Ramos (cell line): ENCODE data around the gene KCNN3.
"Not testable (repeated sequence)": the region's sequence is repeated elsewhere in the genome, so short reads cannot be mapped to it uniquely, and the experiment has no call there.

Experiments
- in situ Hi-C: fragments of 300-500 bp; cut with MboI; formaldehyde crosslinking; loops from one replicate; pipeline ENCODE4 v1.14.3; 2022; ENCODE audit warnings: low sequenced_read_pairs; ENCODE audit not compliant: unreplicated experiment

The KCNN3 gene

DNA sequence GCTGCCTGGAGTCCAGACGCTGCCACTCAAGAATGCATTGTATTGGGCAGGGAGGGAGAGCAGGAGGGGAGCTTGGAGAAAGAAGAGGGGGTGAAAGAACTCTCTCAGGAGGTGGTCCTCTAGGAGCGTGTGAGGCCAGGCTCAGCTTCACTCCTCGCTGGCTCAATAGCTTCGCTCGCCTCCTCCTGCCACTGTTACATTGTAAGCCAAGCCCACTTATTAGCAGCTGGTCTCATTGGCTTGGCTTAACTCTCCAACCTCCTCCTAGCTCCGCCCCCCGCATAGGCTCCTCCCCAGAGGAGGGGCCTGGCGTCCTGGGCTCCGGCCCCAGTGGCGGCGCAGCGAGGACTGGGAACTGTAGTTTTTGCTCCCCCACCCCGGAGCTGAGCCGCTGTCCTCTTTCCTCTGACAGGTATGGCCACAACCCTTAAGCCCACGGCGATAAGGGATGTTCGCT lies at the start of gene KCNN3:
KCNN3 (minus strand) TSS at position 167 of the 457 bp plus-strand sequence. CDS start 317 bp downstream, outside the sequence.
- in situ Hi-C loops = loop anchor here (25.0 kb wide), 1 partner anchor 1617 kb away; no protein-coding TSS in a partner anchor

DNA sequence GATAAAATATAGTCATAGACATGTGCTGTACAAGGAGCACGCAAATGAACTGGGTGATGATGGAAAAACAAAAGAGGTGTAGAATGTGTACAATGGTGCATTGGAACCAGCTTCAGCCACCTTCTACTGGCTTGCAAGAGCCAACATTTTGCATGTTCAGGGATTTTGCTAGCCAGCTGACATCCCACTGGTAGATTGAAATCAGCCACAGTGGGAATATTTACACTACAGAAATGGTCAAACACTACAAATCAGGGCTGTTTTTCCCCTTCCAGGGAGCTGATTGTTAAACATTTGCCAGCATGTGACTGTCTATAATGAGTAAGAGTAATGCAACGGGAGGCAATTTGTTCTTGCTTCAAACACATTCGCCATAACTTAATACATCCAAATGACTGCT lies 43.2 kb upstream of the KCNN3 start:
- in situ Hi-C loops = no loop called here

- in situ Hi-C loops = no loop called here
Measured at GRCh38 chr1:154912755-154913154, 42.7 kb upstream of the KCNN3 start.

DNA sequence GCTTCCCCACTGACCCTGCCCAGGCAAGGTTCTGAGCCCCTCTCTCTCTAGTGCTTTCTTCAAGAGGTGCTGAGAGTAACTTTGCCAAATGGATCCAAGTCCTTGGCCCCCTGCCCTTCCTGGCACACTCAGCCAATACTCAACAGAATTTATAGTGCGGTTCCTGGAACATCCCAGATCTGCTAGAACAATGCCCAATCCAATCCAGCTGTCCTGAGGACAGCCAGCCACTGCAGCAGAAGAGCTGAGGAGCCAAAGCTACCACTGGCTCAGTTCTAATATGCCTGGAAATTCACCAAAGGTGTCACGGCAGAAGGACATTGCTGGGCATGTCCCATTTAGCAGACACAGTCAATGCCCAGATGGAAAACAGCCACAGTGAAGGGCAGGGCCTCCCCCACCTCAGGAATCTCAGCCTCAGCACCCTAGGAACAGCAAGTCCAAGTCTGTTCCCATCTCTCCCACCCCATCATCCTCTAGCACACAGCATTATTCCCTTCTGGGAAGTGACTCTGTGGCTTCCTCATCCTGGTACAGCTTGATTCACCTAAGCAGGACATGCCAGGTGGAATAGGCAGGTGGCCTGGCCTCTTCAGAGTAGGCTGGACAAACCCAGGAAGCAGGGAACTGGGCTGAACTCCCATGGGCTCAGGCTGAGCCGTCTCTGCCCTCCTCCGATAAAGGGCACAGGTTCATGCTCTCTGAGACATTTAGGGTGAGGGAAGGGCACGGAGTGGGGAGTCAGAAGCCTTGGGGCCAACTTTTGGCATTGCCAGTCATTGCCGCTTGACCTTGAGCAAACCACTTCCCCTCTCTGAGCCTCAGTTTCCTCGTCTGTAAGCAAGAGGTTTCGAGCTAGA lies 41.8 kb upstream of the KCNN3 start:
- in situ Hi-C loops = no loop called here

GRCh38 chr1:154910851-154911250 lies 40.8 kb upstream of the KCNN3 start:
- in situ Hi-C loops = no loop called here

DNA sequence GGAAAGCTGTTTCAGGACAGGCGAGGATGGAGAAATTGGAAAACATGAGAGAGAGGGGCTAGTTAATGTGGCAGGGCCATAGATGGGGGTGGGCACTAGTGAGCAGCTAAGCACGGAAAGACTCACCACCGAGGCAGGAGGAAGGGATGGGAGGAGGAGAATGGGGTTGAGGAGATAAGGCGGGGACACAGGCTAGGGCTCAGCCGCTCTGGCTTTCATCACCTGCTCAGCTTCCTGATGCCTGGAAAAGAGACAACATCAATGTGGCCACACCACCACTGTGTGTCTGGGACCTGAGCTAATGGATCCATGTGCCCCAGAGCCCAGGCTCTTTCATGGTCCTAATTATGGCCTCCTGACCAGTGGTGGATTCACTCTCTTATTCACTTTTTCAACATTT lies 38.9 kb upstream of the KCNN3 start:
- in situ Hi-C loops = no loop called here

DNA sequence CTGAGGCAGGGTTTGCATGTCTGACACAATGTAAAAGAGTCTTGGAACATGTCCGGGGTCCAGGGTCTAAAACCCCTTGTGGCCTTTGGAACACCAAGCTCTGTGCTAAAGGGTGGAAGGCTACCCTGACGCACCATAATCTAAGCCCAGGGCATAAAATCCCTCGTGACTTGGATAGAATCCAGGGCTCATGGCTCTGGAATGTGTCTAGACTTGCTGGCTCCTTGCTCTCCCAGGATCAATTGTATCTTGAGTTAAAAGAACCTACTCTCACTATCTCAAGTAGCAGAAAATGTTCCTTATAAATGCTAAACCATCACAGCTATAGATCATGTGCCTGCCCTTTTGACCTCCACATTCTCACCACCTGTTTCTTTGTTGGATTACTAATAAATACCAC lies 38.0 kb upstream of the KCNN3 start:
- in situ Hi-C loops = not testable (repeated sequence)

DNA sequence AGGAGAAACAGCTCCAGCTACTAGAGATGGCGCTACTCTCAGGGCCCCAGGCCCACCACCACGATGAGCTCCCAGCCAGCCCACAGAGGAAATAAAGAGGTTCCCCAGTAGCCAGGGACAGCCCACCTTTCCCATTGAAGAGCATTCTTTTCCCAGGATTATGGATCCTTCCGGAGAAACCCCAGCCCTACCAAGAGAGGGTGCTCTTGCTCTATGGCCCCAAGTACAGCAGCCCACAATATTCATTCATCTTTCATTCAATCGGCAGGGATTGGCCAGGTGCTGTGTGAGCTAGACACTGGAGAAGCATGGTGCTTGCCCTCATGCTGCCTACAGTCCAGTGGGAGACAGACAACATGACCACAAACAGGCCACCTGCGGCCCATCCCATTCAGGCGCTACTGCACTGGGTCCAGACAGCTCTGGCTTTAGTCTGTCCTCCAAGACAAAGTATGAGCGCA lies 36.6 kb upstream of the KCNN3 start:
- in situ Hi-C loops = no loop called here

DNA sequence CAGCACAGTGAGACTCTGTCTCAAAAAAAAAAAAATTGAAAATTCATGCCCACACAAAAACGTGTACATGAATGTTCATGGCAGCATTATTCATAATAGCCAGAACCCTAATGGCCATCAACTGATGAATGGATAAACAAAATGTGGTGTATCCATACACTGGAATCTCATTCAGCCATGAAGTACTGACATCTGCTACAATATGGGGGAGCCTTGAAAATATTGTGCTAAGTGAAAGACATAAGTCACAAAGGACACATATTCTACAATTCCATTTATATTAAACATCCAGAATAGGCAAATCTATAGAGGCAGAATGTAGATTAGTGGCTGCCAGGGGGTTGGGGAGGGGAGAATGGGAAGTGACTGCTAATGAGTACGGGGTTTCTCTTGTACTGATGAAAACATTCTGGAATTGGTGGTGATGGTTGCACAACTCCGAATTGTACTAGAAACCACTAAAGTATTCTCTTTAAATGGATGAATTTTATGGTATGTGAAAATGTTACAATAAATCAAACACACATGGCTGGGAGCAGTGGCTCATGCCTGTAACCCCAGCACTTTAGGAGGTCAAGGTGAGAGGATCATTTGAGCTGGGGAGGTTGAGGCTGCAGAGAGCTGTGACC lies 33.0 kb upstream of the KCNN3 start:
- in situ Hi-C loops = no loop called here

- in situ Hi-C loops = no loop called here
Measured at GRCh38 chr1:154901591-154901990, 31.5 kb upstream of the KCNN3 start.

- in situ Hi-C loops = no loop called here
Measured at GRCh38 chr1:154899041-154899440, 29.0 kb upstream of the KCNN3 start.

- in situ Hi-C loops = no loop called here
Measured at GRCh38 chr1:154896771-154897286, 26.7 kb upstream of the KCNN3 start.

DNA sequence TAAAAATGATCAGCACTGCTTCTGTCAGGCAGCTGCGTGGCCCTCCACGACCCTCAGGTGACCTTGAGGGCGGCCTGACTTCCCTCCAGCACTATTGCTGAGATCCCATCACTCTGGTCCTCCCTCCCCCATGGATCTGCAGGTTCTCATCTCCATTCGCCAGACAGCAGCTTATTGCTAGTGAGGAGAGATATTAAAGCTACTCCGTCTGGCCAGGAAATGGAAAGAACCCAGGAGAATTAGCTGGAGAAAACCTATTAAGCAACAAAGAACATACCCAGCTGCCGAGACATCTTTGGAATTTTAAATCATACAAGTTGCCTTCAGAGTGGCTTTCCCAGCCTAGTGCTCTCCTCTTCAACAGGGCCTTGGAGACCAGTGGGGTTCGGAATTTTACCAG lies 25.7 kb upstream of the KCNN3 start:
- in situ Hi-C loops = no loop called here

DNA sequence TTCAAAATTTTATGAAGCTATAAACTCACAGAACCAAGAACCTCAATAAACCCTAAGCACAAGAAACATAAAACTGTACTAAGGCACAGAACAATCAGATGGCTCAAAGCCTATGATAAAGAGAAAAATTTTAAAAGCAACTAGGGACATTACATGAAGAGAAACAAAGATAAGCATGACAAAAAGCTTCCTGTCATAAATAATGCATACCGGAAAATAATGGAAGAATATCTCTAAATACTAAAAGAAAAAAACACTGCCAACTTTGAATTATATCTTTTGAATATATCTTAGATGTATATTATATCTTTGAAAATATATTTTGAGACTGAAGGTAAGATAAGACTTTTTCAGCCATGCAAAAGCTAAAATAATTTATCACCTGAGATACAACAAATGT lies 21.4 kb upstream of the KCNN3 start:
- in situ Hi-C loops = no loop called here

DNA sequence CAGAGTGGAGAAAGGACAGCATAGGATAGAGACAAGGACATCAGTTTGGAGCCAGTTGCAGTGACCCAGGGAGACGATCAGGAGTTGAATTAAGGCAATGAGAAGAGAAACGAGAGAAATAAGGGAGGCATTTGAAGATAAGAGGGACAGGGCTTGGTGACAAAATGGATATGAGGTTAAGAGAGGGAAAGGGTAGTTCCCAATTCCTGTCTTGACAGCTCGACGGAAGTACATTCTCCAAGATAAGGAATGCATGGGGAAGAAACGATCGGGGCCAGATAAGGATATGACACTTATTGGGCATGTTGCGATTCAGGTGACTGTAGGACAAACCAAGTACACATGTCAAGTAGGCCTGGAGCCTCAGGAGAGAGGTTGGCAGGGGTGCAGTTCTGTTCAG lies 18.7 kb upstream of the KCNN3 start:
- in situ Hi-C loops = loop anchor here (10.0 kb wide), 1 partner anchor 324 kb away; the partner anchor contains the start of gene CHRNB2

DNA sequence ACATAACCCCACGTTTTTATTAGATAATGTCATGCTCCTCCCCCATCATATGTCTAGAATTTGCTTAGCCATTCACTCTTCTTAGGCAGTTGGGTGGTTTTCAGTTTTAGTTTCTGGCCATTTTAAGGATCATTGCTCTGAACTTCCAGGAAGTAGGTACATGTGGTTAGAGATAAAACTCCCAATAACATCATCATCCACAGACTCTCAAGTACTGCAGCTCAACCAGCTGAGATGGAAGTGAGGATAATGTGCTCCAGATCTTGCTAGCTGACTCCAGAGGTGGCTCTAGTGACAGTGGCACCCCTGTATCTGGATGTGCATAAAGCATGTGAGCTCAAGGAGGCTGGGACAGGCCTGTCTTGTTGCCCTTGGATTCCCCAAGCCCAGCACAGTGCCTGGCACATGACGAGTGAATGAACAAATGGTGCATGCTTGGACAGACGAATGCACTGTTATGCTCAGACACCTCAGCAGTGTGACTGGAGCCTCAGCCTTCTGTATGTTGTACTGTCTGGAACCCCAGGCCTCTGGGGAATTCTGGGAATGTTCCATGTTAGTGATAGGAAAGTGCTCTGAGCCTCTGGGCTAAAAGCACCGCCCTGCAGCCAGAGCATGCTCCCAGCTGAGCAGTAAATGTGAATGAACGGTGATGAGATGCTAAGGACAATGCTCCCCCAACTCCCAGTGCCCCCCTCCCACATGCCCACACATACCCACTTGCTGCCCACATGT lies 16.4 kb upstream of the KCNN3 start:
- in situ Hi-C loops = loop anchor here (10.0 kb wide), 1 partner anchor 322 kb away; the partner anchor contains the start of gene CHRNB2

DNA sequence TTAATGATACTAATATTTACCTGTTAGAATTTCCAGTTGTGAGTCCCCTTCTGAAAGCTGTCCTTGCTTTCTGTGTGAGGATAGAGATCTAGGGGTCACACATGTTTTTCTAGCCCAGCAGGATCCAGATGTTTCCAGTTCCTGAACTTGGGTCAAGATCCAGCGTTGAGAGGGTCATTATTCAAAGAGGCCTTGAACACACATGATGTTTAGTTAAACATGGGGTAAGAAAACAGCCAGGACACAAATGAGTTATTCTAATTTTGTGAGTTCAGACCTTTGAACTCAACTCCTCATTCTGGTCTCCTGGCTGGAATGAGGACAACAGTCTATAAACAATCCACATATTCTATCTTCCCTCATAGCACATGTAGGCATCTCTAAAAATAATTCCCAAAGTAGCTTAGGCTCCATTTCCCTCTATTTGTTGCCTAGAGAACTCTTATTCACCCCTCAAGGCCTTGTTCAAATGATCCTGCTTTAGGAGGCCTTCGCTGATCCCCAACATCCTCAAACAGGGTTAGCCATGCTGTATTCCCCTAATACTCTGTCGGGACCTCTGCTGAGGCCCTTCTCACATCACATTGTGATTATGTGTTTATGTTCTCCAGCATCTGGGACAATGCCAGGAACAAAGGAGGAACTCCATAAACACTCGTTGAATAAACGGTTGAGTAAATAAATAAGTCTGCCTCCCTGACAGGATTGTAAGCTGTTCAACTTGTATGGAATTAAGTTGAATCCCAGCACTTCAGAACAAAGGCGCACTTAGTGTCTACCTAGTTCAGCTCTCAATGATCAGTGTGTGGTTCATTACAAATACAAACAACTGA lies 15.0 kb upstream of the KCNN3 start:
- in situ Hi-C loops = loop anchor here (5.0 to 10.0 kb wide), 2 partner anchors 218 to 320 kb away; partner anchors contain the start of gene CHRNB2

GRCh38 chr1:154883919-154884868 lies 14.1 kb upstream of the KCNN3 start:
- in situ Hi-C loops = loop anchor here (5.0 to 10.0 kb wide), 2 partner anchors 217 to 319 kb away; partner anchors contain the start of gene CHRNB2
